SK-N-SH (cell line): ENCODE results near the gene ZMAT5. TPM values are rescaled to one million over a fixed set of nuclear protein-coding genes. Genes with fewer than 3 reads are reported as not detected.

Source experiments
- CTCF ChIA-PET: fragments of 300-600, 350-600 bp; formaldehyde crosslinking; extraction: SDS; loops from one replicate; lab custom pipeline; 2021; lab: Yijun Ruan, JAX
- POLR2A ChIA-PET: fragments of 350-600 bp; sonication (Branson Sonifier 250); formaldehyde crosslinking; extraction: SDS; loops from one replicate; lab custom pipeline; 2020; ENCODE audit warnings: antibody characterized with exemption, inconsistent platforms; lab: Yijun Ruan, JAX
- DNase-seq: peaks from one replicate; pipeline ENCODE4 v3.0.0; 2012
- H2AFZ ChIP-seq: fragments of 200-600 bp; sonication (generic); 2 replicates; pipeline ENCODE4 v1.8.1; 2016; ENCODE audit warnings: antibody characterized with exemption, mild to moderate bottlenecking, low read depth
- H3F3A ChIP-seq: fragments of 200-600 bp; sonication (generic); replicated peaks from 2 replicates; pipeline ENCODE3; 2016; ENCODE audit warnings: antibody characterized with exemption, mild to moderate bottlenecking; ENCODE audit not compliant: insufficient read depth
- H3K27ac ChIP-seq, 2 experiments: fragments of 200-500 bp in 1 of 2; fragments of 200-600 bp in 1 of 2; sonication (Bioruptor generic) in 1 of 2; sonication (generic), shearing (Covaris generic) in 1 of 2; 2 replicates each; pipeline versions ENCODE4 v1.5.1 to v1.6.1; 2014 to 2016; ENCODE audit warnings: low read depth in 2 of 2, inconsistent platforms in 1 of 2, low read length in 1 of 2, mild to moderate bottlenecking in 1 of 2, mixed read lengths in 1 of 2
- H3K27me3 ChIP-seq: fragments of 200-600 bp; sonication (generic), shearing (Covaris generic); 2 replicates; pipeline ENCODE4 v1.6.1; 2016; ENCODE audit warnings: mixed run types; ENCODE audit not compliant: insufficient read depth
- H3K36me3 ChIP-seq, 2 experiments: fragments of 200-500 bp in 1 of 2; fragments of 200-600 bp in 1 of 2; sonication (Bioruptor generic) in 1 of 2; sonication (generic) in 1 of 2; replicated peaks in 1 of 2; 2 replicates each; pipeline versions ENCODE3 to v1.5.1; 2014 to 2016; ENCODE audit warnings: low read length in 1 of 2, mild to moderate bottlenecking in 1 of 2; ENCODE audit not compliant: insufficient read depth in 2 of 2, control insufficient read depth in 1 of 2
- H3K4me1 ChIP-seq, 2 experiments: fragments of 200-500 bp in 1 of 2; fragments of 200-600 bp in 1 of 2; sonication (Bioruptor generic) in 1 of 2; sonication (generic), shearing (Covaris generic) in 1 of 2; 2 replicates each; pipeline versions ENCODE4 v1.5.1 to v1.6.1; 2014 to 2016; ENCODE audit warnings: low read depth in 1 of 2, low read length in 1 of 2, mixed run types in 1 of 2; ENCODE audit not compliant: insufficient read depth in 2 of 2, control insufficient read depth in 1 of 2
- H3K4me2 ChIP-seq: fragments of 200-600 bp; sonication (generic), shearing (Covaris generic); 2 replicates; pipeline ENCODE4 v1.6.1; 2017; ENCODE audit warnings: mixed run types
- H3K4me3 ChIP-seq, 2 experiments: fragments of 200-500 bp in 1 of 2; fragments of 200-600 bp in 1 of 2; sonication (Bioruptor generic) in 1 of 2; sonication (generic), shearing (Covaris generic) in 1 of 2; 2 replicates each; pipeline versions ENCODE4 v1.5.1 to v1.8.1; 2014 to 2016; ENCODE audit warnings: low read depth in 2 of 2, inconsistent platforms in 1 of 2, low read length in 1 of 2, mild to moderate bottlenecking in 1 of 2, mixed read lengths in 1 of 2, moderate library complexity in 1 of 2
- H3K79me2 ChIP-seq: fragments of 200-600 bp; sonication (generic); 2 replicates; pipeline ENCODE4 v1.8.1; 2017; ENCODE audit warnings: mild to moderate bottlenecking; ENCODE audit not compliant: insufficient read depth
- H3K9ac ChIP-seq: fragments of 200-600 bp; sonication (generic); 2 replicates; pipeline ENCODE4 v1.6.1; 2017; ENCODE audit warnings: mixed run types
- H3K9me2 ChIP-seq: fragments of 200-600 bp; sonication (generic); 2 replicates; pipeline ENCODE4 v1.6.1; 2017; ENCODE audit warnings: mixed run types
- H3K9me3 ChIP-seq: fragments of 200-600 bp; sonication (generic); 2 replicates; pipeline ENCODE4 v1.6.1; 2017; ENCODE audit warnings: mixed run types, mild to moderate bottlenecking, moderate library complexity
- H4K20me1 ChIP-seq: fragments of 200-600 bp; sonication (generic); 2 replicates; pipeline ENCODE4 v1.6.1; 2017; ENCODE audit warnings: mild to moderate bottlenecking, mixed run types; ENCODE audit not compliant: insufficient read depth
- CHD2 ChIP-seq: fragments of 150-350 bp; IDR thresholded peaks from 2 replicates; pipeline ENCODE4 v1.6.1; 2018; ENCODE audit warnings: low read length; ENCODE audit not compliant: partially characterized antibody
- EP300 ChIP-seq, 2 experiments: IDR thresholded peaks; 2 replicates each; pipeline versions ENCODE4 v1.4.0 to v1.6.1; 2012; ENCODE audit warnings: borderline replicate concordance in 1 of 2, low read depth in 1 of 2, low read length in 1 of 2
- MXI1 ChIP-seq: IDR thresholded peaks from 2 replicates; pipeline ENCODE4 v1.6.1; 2012; ENCODE audit warnings: mild to moderate bottlenecking, low read depth, low read length, improper control_type of control experiment
- PBX3 ChIP-seq: IDR thresholded peaks from 2 replicates; pipeline ENCODE4; 2012
- POLR2AphosphoS5 ChIP-seq: IDR thresholded peaks from 2 replicates; pipeline ENCODE4 v1.6.1; 2012; ENCODE audit warnings: low read depth, low read length
- REST ChIP-seq: IDR thresholded peaks from 2 replicates; pipeline ENCODE4 v1.6.1; 2012; ENCODE audit warnings: mild to moderate bottlenecking, low read depth, low read length, moderate library complexity
- USF1 ChIP-seq: IDR thresholded peaks from 2 replicates; pipeline ENCODE4 v1.4.0; 2012; ENCODE audit warnings: low read depth, borderline replicate concordance
- ZBTB33 ChIP-seq: IDR thresholded peaks from 2 replicates; pipeline ENCODE4 v1.4.0; 2012; ENCODE audit warnings: low read depth, borderline replicate concordance
- WGBS: methylation state at CpG from one replicate; pipeline ENCODE4 v1.1.6; 2017; ENCODE audit warnings: low lambda C conversion rate; 5-methylcytosine and 5-hydroxymethylcytosine counted together
- polyA plus RNA-seq, 3 experiments: library from polyadenylated mRNA; depleted of rRNA; stranded (reverse); fragments of >200 nt; gene quantifications; 2 replicates each; pipeline ENCODE4 v1.2.3, GENCODE V29; 2012

The ZMAT5 gene
- polyA plus RNA-seq, 1 of the 3 experiments (the other 2 are of a cell fraction), result 35.0 TPM

GRCh38 chr22:29706486-29706885 lies 60.3 kb downstream of the ZMAT5 start:
- Histone ChIP-seq H3K9me3 (no peaks in the 10 kb centered on the region), H3F3A (no peaks in the 10 kb centered on the region), H3K4me1 (peaks cover 0 to 87% of the 10 kb centered on the region in 2 experiments; a peak in 1 of 4 replicates), H3K27me3 (no peaks in the 10 kb centered on the region), H3K36me3 (no peaks in the 10 kb centered on the region), H3K79me2 (no peaks in the 10 kb centered on the region), H2AFZ (no peak overlapping the region), H3K9ac (no peak overlapping the region), H3K9me2 (no peaks in the 10 kb centered on the region), H3K4me3 (no peak overlapping the region), H4K20me1 (no peaks in the 10 kb centered on the region), H3K27ac (peak overlapping the region in 1 of 2 experiments; percentile 86; a peak in 2 of 4 replicates), H3K4me2 (no peak overlapping the region)
- 82% methylated on average over 9 of the region's 9 CpGs for WGBS
- ChIA-PET CTCF (interaction anchor here (0.9 to 2.6 kb wide), 7 partner anchors 12 to 382 kb away, joined by 3 to 10 read pairs (median 3); no protein-coding TSS in a partner anchor), POLR2A (no interaction called here)
- 0 out of 2 replicates have a peak, but pooled peaks have one; percentile 5 for TF ChIP-seq PBX3
- no peak for TF ChIP-seq ZBTB33
- TF ChIP-seq EP300 (IDR thresholded peaks at IDR 0.05; ENCODE audit: borderline replicate concordance in 1 of 2, low read depth in 1 of 2, low read length in 1 of 2), result no peak
- peak; percentile 25 for DNase-seq

- no peaks in the 10 kb centered on the region for H3K36me3 ChIP-seq
- TF ChIP-seq USF1, result no peak
- no peak for TF ChIP-seq REST
- TF ChIP-seq CHD2, result no peak
- TF ChIP-seq POLR2AphosphoS5, result no peak
- TF ChIP-seq MXI1, result no peak
- H3K79me2 ChIP-seq, result no peaks in the 10 kb centered on the region
- no peak overlapping the region for H2AFZ ChIP-seq
- H3K4me1 ChIP-seq, result peaks cover 4 to 87% of the 10 kb centered on the region in 2 experiments; a peak in 2 of 4 replicates
- CTCF ChIA-PET, result interaction anchor here (0.9 to 2.7 kb wide), 6 partner anchors 12 to 69 kb away, joined by 3 to 12 read pairs (median 6); no protein-coding TSS in a partner anchor
- H3K9ac ChIP-seq, result no peak overlapping the region
- peak; percentile 22 for DNase-seq
- H3K27me3 ChIP-seq, result no peaks in the 10 kb centered on the region
- H3F3A ChIP-seq, result no peaks in the 10 kb centered on the region
- POLR2A ChIA-PET, result interaction anchor here (1.5 to 1.9 kb wide), 2 partner anchors 10 to 13 kb away, joined by 3 to 13 read pairs; no protein-coding TSS in a partner anchor
- no peaks in the 10 kb centered on the region for H3K9me2 ChIP-seq
- 94% methylated on average over 3 of the region's 7 CpGs for WGBS
- H4K20me1 ChIP-seq, result no peaks in the 10 kb centered on the region
- H3K4me3 ChIP-seq, result no peak overlapping the region
- no peak overlapping the region for H3K4me2 ChIP-seq
- H3K27ac ChIP-seq, result peak overlapping the region in 1 of 2 experiments; percentile 86; a peak in 2 of 4 replicates
- H3K9me3 ChIP-seq, result no peaks in the 10 kb centered on the region
Measured at GRCh38 chr22:29705651-29706050, 61.2 kb downstream of the ZMAT5 start.
